CD14-positive monocyte (primary cell): Measurements from ENCODE around the gene THSD4. TPM values are rescaled to one million over a fixed set of nuclear protein-coding genes. Genes with fewer than 3 reads are reported as not detected.
"Not testable (repeated sequence)": the region's sequence is repeated elsewhere in the genome, so short reads cannot be mapped to it uniquely, and the experiment has no call there.

Experiments
- DNase-seq, 3 donors: peaks; one replicate each; pipeline ENCODE4 v3.0.0-alpha.2; 2011 to 2022
- H2AFZ ChIP-seq: 2 replicates; pipeline ENCODE4 v1.6.0; 2012; ENCODE audit warnings: mild to moderate bottlenecking, low read depth, low read length, inconsistent platforms; ENCODE audit not compliant: insufficient read depth, poor library complexity, severe bottlenecking
- H3K27ac ChIP-seq, 2 donors: 1 replicate in 1 of 2; 2 replicates in 1 of 2; pipeline ENCODE4 v1.5.1; 2012 to 2013; ENCODE audit warnings: low read length in 2 of 2, control low read depth in 1 of 2, inconsistent platforms in 1 of 2, low read depth in 1 of 2, mild to moderate bottlenecking in 1 of 2
- H3K27me3 ChIP-seq, 2 donors: one replicate each; pipeline versions ENCODE4 v1.6.0 to v1.6.1; 2011 to 2013; ENCODE audit warnings: low read length in 2 of 2; ENCODE audit not compliant: control insufficient read depth in 2 of 2, insufficient read depth in 2 of 2
- H3K36me3 ChIP-seq, 2 donors: replicated peaks in 1 of 2; 1 replicate in 1 of 2; 2 replicates in 1 of 2; pipeline versions ENCODE4 v1.5.1 to v1.6.1; 2012 to 2013; ENCODE audit warnings: low read length in 2 of 2, control low read depth in 1 of 2, inconsistent platforms in 1 of 2, mild to moderate bottlenecking in 1 of 2; ENCODE audit not compliant: insufficient read depth in 2 of 2, control insufficient read depth in 1 of 2
- H3K4me1 ChIP-seq, 2 donors: 1 replicate in 1 of 2; 2 replicates in 1 of 2; pipeline versions ENCODE4 v1.5.1 to v1.6.1; 2012 to 2013; ENCODE audit warnings: low read length in 2 of 2, control low read depth in 1 of 2, inconsistent platforms in 1 of 2, mild to moderate bottlenecking in 1 of 2, moderate library complexity in 1 of 2; ENCODE audit not compliant: insufficient read depth in 2 of 2, control insufficient read depth in 1 of 2
- H3K4me2 ChIP-seq: replicated peaks from 2 replicates; pipeline ENCODE3; 2012; ENCODE audit warnings: low read length, moderate library complexity, mild to moderate bottlenecking; ENCODE audit not compliant: poor library complexity, severe bottlenecking; ENCODE audit errors: extremely low read depth
- H3K4me3 ChIP-seq, 3 experiments: fragments of 200-600 bp in 1 of 3; sonication (generic) in 1 of 3; replicated peaks in 1 of 3; 1 replicate in 2 of 3; 2 replicates in 1 of 3; pipeline ENCODE4 v1.5.1; 2011 to 2013; ENCODE audit warnings: low read length in 3 of 3, mild to moderate bottlenecking in 3 of 3, control low read depth in 2 of 3, low read depth in 2 of 3, inconsistent platforms in 1 of 3, moderate library complexity in 1 of 3
- H3K79me2 ChIP-seq: 2 replicates; pipeline ENCODE4 v1.6.0; 2012; ENCODE audit warnings: mild to moderate bottlenecking, control low read depth, inconsistent platforms, low read length, moderate library complexity; ENCODE audit not compliant: insufficient read depth
- H3K9ac ChIP-seq: 2 replicates; pipeline ENCODE4 v1.6.0; 2017; ENCODE audit warnings: low read length, mild to moderate bottlenecking; ENCODE audit not compliant: insufficient read depth, poor library complexity, severe bottlenecking
- H3K9me3 ChIP-seq, 2 donors: replicated peaks in 1 of 2; 1 replicate in 1 of 2; 2 replicates in 1 of 2; pipeline versions ENCODE4 v1.5.1 to v1.6.1; 2012 to 2013; ENCODE audit warnings: low read length in 2 of 2, control low read depth in 1 of 2; ENCODE audit not compliant: control insufficient read depth in 1 of 2, insufficient read depth in 1 of 2
- H4K20me1 ChIP-seq: 2 replicates; pipeline ENCODE4 v1.6.0; 2012; ENCODE audit warnings: mild to moderate bottlenecking, low read length, control low read depth, moderate library complexity; ENCODE audit not compliant: insufficient read depth
- H3K27ac Mint-ChIP-seq, 7 donors: one replicate each; pipeline ENCODE4 v1.8.0; 2020; ENCODE audit warnings: mild to moderate bottlenecking in 7 of 7, mixed read lengths in 7 of 7, moderate library complexity in 6 of 7, inconsistent platforms in 2 of 7
- H3K27me3 Mint-ChIP-seq, 3 donors: one replicate each; pipeline ENCODE4 v1.8.0; 2021 to 2022; ENCODE audit warnings: low read depth in 3 of 3, mild to moderate bottlenecking in 3 of 3, mixed read lengths in 3 of 3, moderate library complexity in 3 of 3, inconsistent platforms in 1 of 3
- H3K36me3 Mint-ChIP-seq, 2 donors: one replicate each; pipeline ENCODE4 v1.8.0; 2020; ENCODE audit warnings: mixed read lengths in 2 of 2, inconsistent platforms in 1 of 2, mild to moderate bottlenecking in 1 of 2
- H3K4me1 Mint-ChIP-seq: one replicate; pipeline ENCODE4 v1.8.0; 2020; ENCODE audit warnings: mild to moderate bottlenecking, mixed read lengths
- H3K4me3 Mint-ChIP-seq, 2 donors: one replicate each; pipeline ENCODE4 v1.8.0; 2020; ENCODE audit warnings: mild to moderate bottlenecking in 2 of 2, mixed read lengths in 2 of 2, moderate library complexity in 1 of 2
- H3K9me3 Mint-ChIP-seq, 7 donors: one replicate each; pipeline ENCODE4 v1.8.0; 2020 to 2022; ENCODE audit warnings: mixed read lengths in 7 of 7, mild to moderate bottlenecking in 6 of 7, moderate library complexity in 6 of 7, inconsistent platforms in 2 of 7
- WGBS: methylation state at CpG from one replicate; pipeline ENCODE4 v1.1.5; 2013; ENCODE audit warnings: missing lambda C conversion rate; ENCODE audit not compliant: insufficient coverage; 5-methylcytosine and 5-hydroxymethylcytosine counted together
- intact Hi-C, 2 donors: fragments of 100-400 bp; cut with micrococcal nuclease; formaldehyde crosslinking; loops; one replicate each; pipeline versions ENCODE4 v1.15.0 to v1.15.1; 2023
- polyA plus RNA-seq, 3 donors: library from polyadenylated mRNA; depleted of rRNA in 1 of 3; unstranded in 2 of 3; stranded (reverse) in 1 of 3; fragments of 300-500 nt in 2 of 3; fragments of >200 nt in 1 of 3; fragmentation: Illumina TruSeq in 2 of 3; gene quantifications; 1 replicate in 2 of 3; 2 replicates in 1 of 3; pipeline ENCODE4 v1.2.3, GENCODE V29; 2012 to 2021
- TF ChIP-seq, protein P1 (sequence below): fragments of 200-600 bp; IDR thresholded peaks from one replicate; pipeline ENCODE4 v1.8.0; 2022; ENCODE audit warnings: antibody characterized with exemption, mild to moderate bottlenecking

The THSD4 gene
- polyA plus RNA-seq, 3 donors: not detected

DNA sequence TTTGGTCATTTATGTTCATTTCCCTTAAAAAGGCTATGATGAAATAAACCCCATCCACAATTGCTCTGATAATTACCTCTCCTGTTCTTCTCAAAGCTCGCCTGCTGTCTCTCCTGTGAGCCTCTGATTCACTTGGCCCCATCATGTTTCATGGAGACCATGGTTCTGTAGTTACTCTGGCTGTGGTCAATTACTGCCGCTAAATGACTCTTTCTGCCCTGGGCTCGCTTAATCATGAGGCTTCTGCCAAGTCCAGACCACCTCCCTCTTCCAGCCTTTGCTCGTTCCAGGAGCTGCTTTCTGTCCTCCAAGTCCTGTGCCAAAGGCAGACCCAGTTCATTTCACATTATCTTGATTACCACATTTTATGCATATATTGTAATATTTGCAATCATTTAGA lies 91.9 kb downstream of the THSD4 start:
- intact Hi-C loops: no loop called here
- WGBS: 93% methylated on average over 4 of the region's 4 CpGs
- H3K4me3 ChIP-seq: no peak overlapping the region

DNA sequence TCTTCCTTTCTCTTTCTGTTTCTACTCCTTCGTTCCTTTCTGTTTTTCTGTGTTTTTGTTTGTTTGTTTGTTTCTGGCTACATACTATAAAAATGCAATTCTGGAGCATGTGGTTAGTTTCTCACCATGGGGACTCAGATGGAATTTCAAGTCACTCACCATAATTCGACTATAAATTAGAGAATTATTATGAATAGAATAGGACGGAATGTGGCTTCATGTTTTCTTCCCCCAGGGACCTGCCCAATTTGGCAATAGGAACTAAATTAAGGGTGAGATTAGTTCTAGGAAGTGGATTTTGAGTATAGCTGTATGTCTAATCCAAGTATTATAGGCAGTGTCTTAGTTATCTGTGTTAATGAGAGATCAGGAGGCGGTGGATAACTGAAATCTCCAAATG lies 96.9 kb downstream of the THSD4 start:
- Mint-ChIP-seq H3K4me1 (no peaks in the 10 kb centered on the region), H3K36me3 (no peaks in the 10 kb centered on the region), H3K4me3 (no peak overlapping the region), H3K27ac (no peak overlapping the region), H3K27me3 (peaks cover 9 to 13% (median 10%) of the 10 kb centered on the region in 3 donors), H3K9me3 (peaks cover 6 to 23% (median 12%) of the 10 kb centered on the region in 7 donors)
- DNase-seq: no peak
- Histone ChIP-seq H3K4me2 (no peak overlapping the region), H2AFZ (no peak overlapping the region), H3K4me3 (no peak overlapping the region), H3K79me2 (no peaks in the 10 kb centered on the region), H3K27me3 (peaks cover 0 to 12% of the 10 kb centered on the region in 2 donors), H3K9me3 (peaks cover 5 to 10% of the 10 kb centered on the region in 2 donors), H3K9ac (no peak overlapping the region), H3K27ac (no peak overlapping the region), H3K4me1 (no peaks in the 10 kb centered on the region), H3K36me3 (no peaks in the 10 kb centered on the region), H4K20me1 (no peaks in the 10 kb centered on the region)
- 80% methylated on average over 1 of the region's 4 CpGs for WGBS
- TF ChIP-seq, protein P1, sequence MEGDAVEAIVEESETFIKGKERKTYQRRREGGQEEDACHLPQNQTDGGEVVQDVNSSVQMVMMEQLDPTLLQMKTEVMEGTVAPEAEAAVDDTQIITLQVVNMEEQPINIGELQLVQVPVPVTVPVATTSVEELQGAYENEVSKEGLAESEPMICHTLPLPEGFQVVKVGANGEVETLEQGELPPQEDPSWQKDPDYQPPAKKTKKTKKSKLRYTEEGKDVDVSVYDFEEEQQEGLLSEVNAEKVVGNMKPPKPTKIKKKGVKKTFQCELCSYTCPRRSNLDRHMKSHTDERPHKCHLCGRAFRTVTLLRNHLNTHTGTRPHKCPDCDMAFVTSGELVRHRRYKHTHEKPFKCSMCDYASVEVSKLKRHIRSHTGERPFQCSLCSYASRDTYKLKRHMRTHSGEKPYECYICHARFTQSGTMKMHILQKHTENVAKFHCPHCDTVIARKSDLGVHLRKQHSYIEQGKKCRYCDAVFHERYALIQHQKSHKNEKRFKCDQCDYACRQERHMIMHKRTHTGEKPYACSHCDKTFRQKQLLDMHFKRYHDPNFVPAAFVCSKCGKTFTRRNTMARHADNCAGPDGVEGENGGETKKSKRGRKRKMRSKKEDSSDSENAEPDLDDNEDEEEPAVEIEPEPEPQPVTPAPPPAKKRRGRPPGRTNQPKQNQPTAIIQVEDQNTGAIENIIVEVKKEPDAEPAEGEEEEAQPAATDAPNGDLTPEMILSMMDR: no peak
- intact Hi-C loops: no loop called here

More for the DNA sequence above, 91.9 kb downstream of the THSD4 start:
- Mint-ChIP-seq H3K27ac (no peak overlapping the region), H3K4me1 (no peaks in the 10 kb centered on the region), H3K36me3 (no peaks in the 10 kb centered on the region), H3K27me3 (peaks cover 0 to 1% (median 0%) of the 10 kb centered on the region in 3 donors), H3K9me3 (peaks cover 0 to 6% (median 1%) of the 10 kb centered on the region in 7 donors), H3K4me3 (no peak overlapping the region)
- H4K20me1 ChIP-seq: no peaks in the 10 kb centered on the region
- TF ChIP-seq, protein P1: no peak
- H3K27me3 ChIP-seq: no peaks in the 10 kb centered on the region
- H3K27ac ChIP-seq: no peak overlapping the region
- no peaks in the 10 kb centered on the region for H3K9me3 ChIP-seq
- no peak overlapping the region for H3K9ac ChIP-seq
- no peak overlapping the region for H3K4me2 ChIP-seq
- H2AFZ ChIP-seq: no peak overlapping the region
- H3K4me1 ChIP-seq: no peaks in the 10 kb centered on the region
- H3K79me2 ChIP-seq: no peaks in the 10 kb centered on the region
- no peak for DNase-seq
- no peaks in the 10 kb centered on the region for H3K36me3 ChIP-seq

DNA sequence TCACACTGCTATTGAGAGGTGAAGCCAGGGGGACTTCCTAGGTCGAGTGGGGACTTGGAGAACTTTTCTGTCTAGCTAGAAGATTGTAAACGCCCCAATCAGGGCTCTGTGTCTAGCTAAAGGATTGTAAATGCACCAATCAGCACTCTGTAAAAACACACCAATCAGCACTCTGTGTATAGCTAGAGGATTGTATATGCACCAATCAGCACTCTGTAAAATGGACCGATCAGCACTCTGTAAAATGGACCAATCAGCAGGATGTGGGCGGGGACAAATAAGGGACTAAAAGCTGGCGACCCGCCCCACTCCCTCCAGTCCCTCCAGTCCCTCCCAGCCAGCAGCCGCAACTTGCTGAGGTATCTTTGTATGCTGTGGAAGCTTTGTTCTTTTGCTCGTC lies 98.7 kb downstream of the THSD4 start:
- DNase-seq, H3K4me1 Mint-ChIP-seq, H3K9me3 ChIP-seq, intact Hi-C loops, H3K4me3 Mint-ChIP-seq, H3K4me1 ChIP-seq, H3K4me2 ChIP-seq, H3K9ac ChIP-seq, H3K36me3 ChIP-seq, H3K27ac ChIP-seq, H3K27ac Mint-ChIP-seq, H3K79me2 ChIP-seq, H2AFZ ChIP-seq, H4K20me1 ChIP-seq, H3K36me3 Mint-ChIP-seq, H3K4me3 ChIP-seq: not testable (repeated sequence)
- WGBS: 100% methylated on average over 1 of the region's 8 CpGs
- peaks cover 6 to 21% (median 14%) of the 10 kb centered on the region in 7 donors for H3K9me3 Mint-ChIP-seq
- H3K27me3 ChIP-seq: peaks cover 0 to 12% of the 10 kb centered on the region in 2 donors
- peaks cover 10 to 16% (median 10%) of the 10 kb centered on the region in 3 donors for H3K27me3 Mint-ChIP-seq
